CD14-positive monocyte (primary cell): ENCODE results near the gene GTF2F1. TPM values are rescaled to one million over a fixed set of nuclear protein-coding genes. Genes with fewer than 3 reads are reported as not detected.

Source experiments
- DNase-seq, 3 donors: peaks; one replicate each; pipeline ENCODE4 v3.0.0-alpha.2; 2011 to 2022
- H2AFZ ChIP-seq: 2 replicates; pipeline ENCODE4 v1.6.0; 2012; ENCODE audit warnings: mild to moderate bottlenecking, low read depth, low read length, inconsistent platforms; ENCODE audit not compliant: insufficient read depth, poor library complexity, severe bottlenecking
- H3K27ac ChIP-seq, 2 donors: 1 replicate in 1 of 2; 2 replicates in 1 of 2; pipeline ENCODE4 v1.5.1; 2012 to 2013; ENCODE audit warnings: low read length in 2 of 2, control low read depth in 1 of 2, inconsistent platforms in 1 of 2, low read depth in 1 of 2, mild to moderate bottlenecking in 1 of 2
- H3K27me3 ChIP-seq, 2 donors: one replicate each; pipeline versions ENCODE4 v1.6.0 to v1.6.1; 2011 to 2013; ENCODE audit warnings: low read length in 2 of 2; ENCODE audit not compliant: control insufficient read depth in 2 of 2, insufficient read depth in 2 of 2
- H3K36me3 ChIP-seq, 2 donors: replicated peaks in 1 of 2; 1 replicate in 1 of 2; 2 replicates in 1 of 2; pipeline versions ENCODE4 v1.5.1 to v1.6.1; 2012 to 2013; ENCODE audit warnings: low read length in 2 of 2, control low read depth in 1 of 2, inconsistent platforms in 1 of 2, mild to moderate bottlenecking in 1 of 2; ENCODE audit not compliant: insufficient read depth in 2 of 2, control insufficient read depth in 1 of 2
- H3K4me1 ChIP-seq, 2 donors: 1 replicate in 1 of 2; 2 replicates in 1 of 2; pipeline versions ENCODE4 v1.5.1 to v1.6.1; 2012 to 2013; ENCODE audit warnings: low read length in 2 of 2, control low read depth in 1 of 2, inconsistent platforms in 1 of 2, mild to moderate bottlenecking in 1 of 2, moderate library complexity in 1 of 2; ENCODE audit not compliant: insufficient read depth in 2 of 2, control insufficient read depth in 1 of 2
- H3K4me2 ChIP-seq: replicated peaks from 2 replicates; pipeline ENCODE3; 2012; ENCODE audit warnings: low read length, moderate library complexity, mild to moderate bottlenecking; ENCODE audit not compliant: poor library complexity, severe bottlenecking; ENCODE audit errors: extremely low read depth
- H3K4me3 ChIP-seq, 3 experiments: fragments of 200-600 bp in 1 of 3; sonication (generic) in 1 of 3; replicated peaks in 1 of 3; 1 replicate in 2 of 3; 2 replicates in 1 of 3; pipeline ENCODE4 v1.5.1; 2011 to 2013; ENCODE audit warnings: low read length in 3 of 3, mild to moderate bottlenecking in 3 of 3, control low read depth in 2 of 3, low read depth in 2 of 3, inconsistent platforms in 1 of 3, moderate library complexity in 1 of 3
- H3K79me2 ChIP-seq: 2 replicates; pipeline ENCODE4 v1.6.0; 2012; ENCODE audit warnings: mild to moderate bottlenecking, control low read depth, inconsistent platforms, low read length, moderate library complexity; ENCODE audit not compliant: insufficient read depth
- H3K9ac ChIP-seq: 2 replicates; pipeline ENCODE4 v1.6.0; 2017; ENCODE audit warnings: low read length, mild to moderate bottlenecking; ENCODE audit not compliant: insufficient read depth, poor library complexity, severe bottlenecking
- H3K9me3 ChIP-seq, 2 donors: replicated peaks in 1 of 2; 1 replicate in 1 of 2; 2 replicates in 1 of 2; pipeline versions ENCODE4 v1.5.1 to v1.6.1; 2012 to 2013; ENCODE audit warnings: low read length in 2 of 2, control low read depth in 1 of 2; ENCODE audit not compliant: control insufficient read depth in 1 of 2, insufficient read depth in 1 of 2
- H4K20me1 ChIP-seq: 2 replicates; pipeline ENCODE4 v1.6.0; 2012; ENCODE audit warnings: mild to moderate bottlenecking, low read length, control low read depth, moderate library complexity; ENCODE audit not compliant: insufficient read depth
- H3K27ac Mint-ChIP-seq, 7 donors: one replicate each; pipeline ENCODE4 v1.8.0; 2020; ENCODE audit warnings: mild to moderate bottlenecking in 7 of 7, mixed read lengths in 7 of 7, moderate library complexity in 6 of 7, inconsistent platforms in 2 of 7
- H3K27me3 Mint-ChIP-seq, 3 donors: one replicate each; pipeline ENCODE4 v1.8.0; 2021 to 2022; ENCODE audit warnings: low read depth in 3 of 3, mild to moderate bottlenecking in 3 of 3, mixed read lengths in 3 of 3, moderate library complexity in 3 of 3, inconsistent platforms in 1 of 3
- H3K36me3 Mint-ChIP-seq, 2 donors: one replicate each; pipeline ENCODE4 v1.8.0; 2020; ENCODE audit warnings: mixed read lengths in 2 of 2, inconsistent platforms in 1 of 2, mild to moderate bottlenecking in 1 of 2
- H3K4me1 Mint-ChIP-seq: one replicate; pipeline ENCODE4 v1.8.0; 2020; ENCODE audit warnings: mild to moderate bottlenecking, mixed read lengths
- H3K4me3 Mint-ChIP-seq, 2 donors: one replicate each; pipeline ENCODE4 v1.8.0; 2020; ENCODE audit warnings: mild to moderate bottlenecking in 2 of 2, mixed read lengths in 2 of 2, moderate library complexity in 1 of 2
- H3K9me3 Mint-ChIP-seq, 7 donors: one replicate each; pipeline ENCODE4 v1.8.0; 2020 to 2022; ENCODE audit warnings: mixed read lengths in 7 of 7, mild to moderate bottlenecking in 6 of 7, moderate library complexity in 6 of 7, inconsistent platforms in 2 of 7
- CTCF ChIP-seq: fragments of 200-600 bp; IDR thresholded peaks from one replicate; pipeline ENCODE4 v1.8.0; 2022; ENCODE audit warnings: antibody characterized with exemption, mild to moderate bottlenecking
- WGBS: methylation state at CpG from one replicate; pipeline ENCODE4 v1.1.5; 2013; ENCODE audit warnings: missing lambda C conversion rate; ENCODE audit not compliant: insufficient coverage; 5-methylcytosine and 5-hydroxymethylcytosine counted together
- intact Hi-C, 2 donors: fragments of 100-400 bp; cut with micrococcal nuclease; formaldehyde crosslinking; loops; one replicate each; pipeline versions ENCODE4 v1.15.0 to v1.15.1; 2023
- polyA plus RNA-seq, 3 donors: library from polyadenylated mRNA; depleted of rRNA in 1 of 3; unstranded in 2 of 3; stranded (reverse) in 1 of 3; fragments of 300-500 nt in 2 of 3; fragments of >200 nt in 1 of 3; fragmentation: Illumina TruSeq in 2 of 3; gene quantifications; 1 replicate in 2 of 3; 2 replicates in 1 of 3; pipeline ENCODE4 v1.2.3, GENCODE V29; 2012 to 2021

The GTF2F1 gene
- polyA plus RNA-seq, 3 donors, result 9.4 to 46.4 (median 13.2) TPM

- H2AFZ ChIP-seq, result no peak overlapping the region
- no peaks in the 10 kb centered on the region for H3K36me3 Mint-ChIP-seq
- no peak overlapping the region for H3K27ac ChIP-seq
- TF ChIP-seq CTCF, result no peak
- no peak overlapping the region for H3K4me3 ChIP-seq
- H3K9me3 ChIP-seq, result peaks cover 0 to 4% of the 10 kb centered on the region in 2 donors
- H4K20me1 ChIP-seq, result no peaks in the 10 kb centered on the region
- peaks cover 4 to 10% (median 5%) of the 10 kb centered on the region in 7 donors for H3K9me3 Mint-ChIP-seq
- no peaks in the 10 kb centered on the region for H3K27me3 ChIP-seq
- 92% methylated on average over 1 of the region's 1 CpG for WGBS
- no peak for DNase-seq
- H3K36me3 ChIP-seq, result no peaks in the 10 kb centered on the region
- H3K4me1 Mint-ChIP-seq, result peaks cover 2% of the 10 kb centered on the region
- H3K4me3 Mint-ChIP-seq, result no peak overlapping the region
- H3K27me3 Mint-ChIP-seq, result peaks cover 2 to 15% (median 7%) of the 10 kb centered on the region in 3 donors
- H3K4me2 ChIP-seq, result no peak overlapping the region
- H3K9ac ChIP-seq, result no peak overlapping the region
- H3K27ac Mint-ChIP-seq, result no peak overlapping the region
- H3K4me1 ChIP-seq, result no peaks in the 10 kb centered on the region
- intact Hi-C loops, result no loop called here
- H3K79me2 ChIP-seq, result no peaks in the 10 kb centered on the region
Measured at GRCh38 chr19:6343462-6343861, 49.5 kb downstream of the GTF2F1 start.

GRCh38 chr19:6340493-6341201, 52.3 kb downstream of the GTF2F1 start:
- Mint-ChIP-seq H3K4me3 (no peak overlapping the region), H3K27me3 (peaks cover 2 to 9% (median 5%) of the 10 kb centered on the region in 3 donors), H3K36me3 (no peaks in the 10 kb centered on the region), H3K9me3 (peaks cover 4 to 10% (median 5%) of the 10 kb centered on the region in 7 donors), H3K4me1 (peaks cover 2% of the 10 kb centered on the region), H3K27ac (peak overlapping the region in 1 of 7 donors; percentile 54)
- 89% methylated on average over 5 of the region's 14 CpGs for WGBS
- H3K79me2 ChIP-seq, result no peaks in the 10 kb centered on the region
- no peaks in the 10 kb centered on the region for H4K20me1 ChIP-seq
- no peak overlapping the region for H3K27ac ChIP-seq
- H3K9me3 ChIP-seq, result peaks cover 0 to 4% of the 10 kb centered on the region in 2 donors
- TF ChIP-seq CTCF, result no peak
- H3K9ac ChIP-seq, result no peak overlapping the region
- no peak overlapping the region for H2AFZ ChIP-seq
- H3K27me3 ChIP-seq, result no peaks in the 10 kb centered on the region
- intact Hi-C loops, result no loop called here
- no peaks in the 10 kb centered on the region for H3K36me3 ChIP-seq
- DNase-seq, result no peak
- H3K4me2 ChIP-seq, result no peak overlapping the region
- H3K4me1 ChIP-seq, result no peaks in the 10 kb centered on the region
- no peak overlapping the region for H3K4me3 ChIP-seq
